Vagina (tissue), 2 donors: ENCODE results near the gene CDKL4. TPM values are rescaled to one million over a fixed set of nuclear protein-coding genes. Genes with fewer than 3 reads are reported as not detected.
"Not testable (repeated sequence)": the region's sequence is repeated elsewhere in the genome, so short reads cannot be mapped to it uniquely, and the experiment has no call there.

Experiments
- DNase-seq, 2 donors: peaks; one replicate each; pipeline ENCODE4 v3.0.0-alpha.2; 2017; ENCODE audit errors: extremely low spot score in 2 of 2
- H3K27ac ChIP-seq: fragments of 200-600 bp; sonication (generic); one replicate; pipeline ENCODE4 v1.5.1; 2019
- H3K27me3 ChIP-seq: fragments of 200-600 bp; sonication (generic); one replicate; pipeline ENCODE4 v1.5.1; 2019
- H3K36me3 ChIP-seq, 2 donors: fragments of 200-600 bp; sonication (generic); one replicate each; pipeline ENCODE4 v1.5.1; 2017 to 2019
- H3K4me1 ChIP-seq: fragments of 200-600 bp; sonication (generic); one replicate; pipeline ENCODE4 v1.5.1; 2019
- H3K4me3 ChIP-seq, 2 donors: fragments of 200-600 bp; sonication (generic); 1 replicate in 1 of 2; 2 replicates in 1 of 2; pipeline ENCODE4 v1.5.1; 2016 to 2019
- H3K9me3 ChIP-seq: fragments of 200-600 bp; sonication (generic); one replicate; pipeline ENCODE4 v1.5.1; 2019
- CTCF ChIP-seq, 3 experiments: fragments of 450-650 bp in 2 of 3; fragments of 200-600 bp in 1 of 3; sonication (generic) in 1 of 3; IDR thresholded peaks; one replicate each; pipeline ENCODE4 v1.5.1; 2017 to 2019; ENCODE audit warnings: antibody characterized with exemption in 3 of 3, mild to moderate bottlenecking in 2 of 3, moderate library complexity in 2 of 3
- POLR2A ChIP-seq, 2 donors: fragments of 450-650 bp; IDR thresholded peaks; one replicate each; pipeline ENCODE4 v1.6.1; 2017; ENCODE audit warnings: antibody characterized with exemption in 2 of 2, mild to moderate bottlenecking in 2 of 2, moderate library complexity in 2 of 2
- POLR2AphosphoS5 ChIP-seq, 2 donors: sonication (generic); formaldehyde crosslinking; IDR thresholded peaks; one replicate each; pipeline ENCODE4 v1.9.0; 2017; ENCODE audit warnings: antibody characterized with exemption in 2 of 2, mild to moderate bottlenecking in 2 of 2, low read depth in 1 of 2; ENCODE audit not compliant: insufficient read depth in 1 of 2
- intact Hi-C: fragments of 100-400 bp; cut with DNase I; formaldehyde crosslinking; loops from one replicate; pipeline ENCODE4 v1.15.1; 2023
- total RNA-seq: library from RNA; depleted of rRNA; stranded (reverse); fragments of >200 nt; gene quantifications from one replicate; pipeline ENCODE4 v1.2.3, GENCODE V29; 2016

Gene CDKL4
- total RNA-seq, 1 donor from 2014 or later, result 2.7 TPM

GRCh38 chr2:39202639-39203369 is 41.0 kb downstream of the CDKL4 start:
- no peak overlapping the region for H3K27ac ChIP-seq
- no peaks in the 10 kb centered on the region for H3K36me3 ChIP-seq
- no peak for DNase-seq
- TF ChIP-seq CTCF (IDR thresholded peaks at IDR 0.05), result no peak
- TF ChIP-seq POLR2A (IDR thresholded peaks at IDR 0.05), result no peak
- H3K9me3 ChIP-seq, result no peaks in the 10 kb centered on the region
- intact Hi-C loops, result no loop called here
- H3K27me3 ChIP-seq, result no peaks in the 10 kb centered on the region
- H3K4me3 ChIP-seq, result no peak overlapping the region
- no peaks in the 10 kb centered on the region for H3K4me1 ChIP-seq

- H3K9me3 ChIP-seq, H3K4me3 ChIP-seq, H3K27ac ChIP-seq, H3K36me3 ChIP-seq, DNase-seq, H3K4me1 ChIP-seq, H3K27me3 ChIP-seq, intact Hi-C loops: not testable (repeated sequence)
Measured at GRCh38 chr2:39197003-39197402, 46.8 kb downstream of the CDKL4 start.

- no peak for DNase-seq
- H3K9me3 ChIP-seq, result no peaks in the 10 kb centered on the region
- intact Hi-C loops, result no loop called here
Measured at GRCh38 chr2:39194686-39195085, 49.1 kb downstream of the CDKL4 start.

GRCh38 chr2:39188960-39189494 is 54.7 kb downstream of the CDKL4 start:
- DNase-seq, result no peak
- intact Hi-C loops, result no loop called here
- TF ChIP-seq POLR2A (IDR thresholded peaks at IDR 0.05), result no peak
- TF ChIP-seq CTCF (IDR thresholded peaks at IDR 0.05), result no peak
- no peak for TF ChIP-seq POLR2AphosphoS5 (IDR thresholded peaks at IDR 0.05; ENCODE audit: insufficient read depth in 1 of 2, low read depth in 1 of 2)
- no peaks in the 10 kb centered on the region for H3K9me3 ChIP-seq
- H3K4me3 ChIP-seq, result no peak overlapping the region
- no peaks in the 10 kb centered on the region for H3K36me3 ChIP-seq
- H3K27me3 ChIP-seq, result no peaks in the 10 kb centered on the region
- no peaks in the 10 kb centered on the region for H3K4me1 ChIP-seq
- no peak overlapping the region for H3K27ac ChIP-seq

More at GRCh38 chr2:39194686-39195085, 49.1 kb downstream of the CDKL4 start:
- Histone ChIP-seq H3K4me1 (no peaks in the 10 kb centered on the region), H3K36me3 (no peaks in the 10 kb centered on the region), H3K4me3 (no peak overlapping the region), H3K27me3 (no peaks in the 10 kb centered on the region), H3K27ac (no peak overlapping the region)
- no peak for TF ChIP-seq CTCF (IDR thresholded peaks at IDR 0.05)
- TF ChIP-seq POLR2AphosphoS5 (IDR thresholded peaks at IDR 0.05; ENCODE audit: insufficient read depth in 1 of 2, low read depth in 1 of 2), result no peak
- TF ChIP-seq POLR2A (IDR thresholded peaks at IDR 0.05), result no peak

GRCh38 chr2:39183673-39184072 is 60.1 kb downstream of the CDKL4 start:
- no peak for DNase-seq
- H3K36me3 ChIP-seq, result no peaks in the 10 kb centered on the region
- H3K4me1 ChIP-seq, result no peaks in the 10 kb centered on the region
- intact Hi-C loops, result no loop called here
- no peaks in the 10 kb centered on the region for H3K27me3 ChIP-seq
- no peak overlapping the region for H3K4me3 ChIP-seq
- no peaks in the 10 kb centered on the region for H3K9me3 ChIP-seq
- no peak overlapping the region for H3K27ac ChIP-seq
- TF ChIP-seq CTCF (IDR thresholded peaks at IDR 0.05), result no peak
- no peak for TF ChIP-seq POLR2AphosphoS5 (IDR thresholded peaks at IDR 0.05; ENCODE audit: insufficient read depth in 1 of 2, low read depth in 1 of 2)
- TF ChIP-seq POLR2A (IDR thresholded peaks at IDR 0.05), result no peak
